ENCODE measurements around the gene AGPAT1. TPM values are rescaled to one million over a fixed set of nuclear protein-coding genes. Genes with fewer than 3 reads are reported as not detected.
A peak's percentile ranks its signal among the peaks of the same experiment; 100 is the strongest.
"Not testable (repeated sequence)": the region's sequence is repeated elsewhere in the genome, so short reads cannot be mapped to it uniquely, and the experiment has no call there.

AGPAT1 gene
- polyA plus RNA-seq, 2 of the 4 experiments (the other 2 are of a cell fraction) = 29.4 to 40.6 TPM

DNA sequence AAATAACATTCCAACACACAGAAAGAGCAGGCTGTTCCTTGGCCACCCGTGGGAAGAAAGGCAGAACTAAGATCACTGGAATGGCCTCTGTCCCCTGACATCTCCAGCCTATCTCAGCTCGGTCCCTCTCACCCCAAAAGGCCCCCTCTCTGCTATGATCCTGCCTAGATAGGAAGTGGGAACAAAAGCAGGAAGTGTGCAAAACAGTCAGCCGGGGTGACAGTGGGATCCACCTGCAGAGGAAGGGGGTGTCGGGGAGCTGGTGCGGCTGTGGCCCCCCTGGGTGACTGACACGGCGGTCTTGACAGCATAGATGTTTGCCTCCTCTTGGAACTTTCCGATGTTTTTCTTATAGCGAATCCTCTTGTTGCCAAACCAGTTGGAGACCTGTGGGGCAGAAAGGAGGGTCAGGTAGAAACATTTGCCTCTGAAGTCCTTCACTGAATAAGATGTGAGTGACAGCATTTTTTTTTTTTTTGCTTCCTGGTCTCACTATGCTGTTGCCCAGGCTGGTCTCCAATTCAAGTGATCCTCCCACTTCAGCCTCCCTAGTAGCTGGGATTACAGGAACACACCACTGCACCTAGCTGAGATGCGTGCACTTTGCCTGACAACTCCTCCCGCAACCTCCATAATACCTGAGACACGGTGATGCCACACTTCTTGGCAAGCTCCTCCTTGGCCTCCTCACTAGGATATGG lies 11.3 kb upstream of the AGPAT1 start:
- peaks cover 36% of the 10 kb centered on the region for H3K4me1 ChIP-seq
- POLR2A ChIA-PET = no interaction called here
- peak overlapping the region in 1 of 2 experiments; percentile 61; a peak in 2 of 6 replicates for H3K27ac ChIP-seq
- H3K4me3 ChIP-seq = no peak overlapping the region
- CTCF ChIA-PET = interaction anchor here (0.8 kb wide), 1 partner anchor 9 kb away, joined by 3 read pairs; no protein-coding TSS in a partner anchor
- H3K9me3 ChIP-seq = no peaks in the 10 kb centered on the region
- 86% methylated on average over 12 of the region's 12 CpGs for WGBS (ENCODE audit: missing lambda C conversion rate)
- no peak for DNase-seq (ENCODE audit: low read depth in 1 of 2, low spot score in 1 of 2)
- ATAC-seq = no peak
- no peak for FAIRE-seq
- no peak for TF ChIP-seq MYC (IDR thresholded peaks at IDR 0.05; ENCODE audit: borderline replicate concordance, low read length)
- no peak for TF ChIP-seq BCL3 (IDR thresholded peaks at IDR 0.05)
- TF ChIP-seq RARB (CRISPR knock-in tag; IDR thresholded peaks at IDR 0.05) = no peak
- TF ChIP-seq PHF8 (IDR thresholded peaks at IDR 0.05; ENCODE audit: borderline replicate concordance, low read depth) = no peak
- TF ChIP-seq RNF2 (IDR thresholded peaks at IDR 0.05; ENCODE audit: borderline replicate concordance, low read depth) = no peak
- no peak for TF ChIP-seq CHD4 (IDR thresholded peaks at IDR 0.05; ENCODE audit: borderline replicate concordance)
- TF ChIP-seq HOXA7 (CRISPR knock-in tag; IDR thresholded peaks at IDR 0.05) = no peak
- no peak for TF ChIP-seq FOXS1 (CRISPR knock-in tag; IDR thresholded peaks at IDR 0.05)
- H3K4me2 ChIP-seq = no peak overlapping the region

- H3K4me3 ChIP-seq; ATAC-seq; CTCF ChIA-PET; H3K9me3 ChIP-seq; FAIRE-seq; DNase-seq (ENCODE audit: low read depth in 1 of 2, low spot score in 1 of 2): not testable (repeated sequence)
- Histone ChIP-seq H3K4me1 (peaks cover 36% of the 10 kb centered on the region), H3K4me2 (peak overlapping the region; percentile 63), H3K27ac (peak overlapping the region; percentile 51 to 61; a peak in 4 of 6 replicates)
- WGBS (ENCODE audit: missing lambda C conversion rate) = 65% methylated on average over 9 of the region's 10 CpGs
- POLR2A ChIA-PET = interaction anchor here (1.2 kb wide), 1 partner anchor 9 kb away, joined by 3 read pairs; no protein-coding TSS in a partner anchor
These were observed 10.4 kb upstream of the AGPAT1 start for GRCh38 chr6:32186151-32186840.

- WGBS (ENCODE audit: missing lambda C conversion rate) = 9% methylated on average over 10 of the region's 11 CpGs
These were observed 9.8 kb upstream of the AGPAT1 start for GRCh38 chr6:32185681-32186131.

DNA sequence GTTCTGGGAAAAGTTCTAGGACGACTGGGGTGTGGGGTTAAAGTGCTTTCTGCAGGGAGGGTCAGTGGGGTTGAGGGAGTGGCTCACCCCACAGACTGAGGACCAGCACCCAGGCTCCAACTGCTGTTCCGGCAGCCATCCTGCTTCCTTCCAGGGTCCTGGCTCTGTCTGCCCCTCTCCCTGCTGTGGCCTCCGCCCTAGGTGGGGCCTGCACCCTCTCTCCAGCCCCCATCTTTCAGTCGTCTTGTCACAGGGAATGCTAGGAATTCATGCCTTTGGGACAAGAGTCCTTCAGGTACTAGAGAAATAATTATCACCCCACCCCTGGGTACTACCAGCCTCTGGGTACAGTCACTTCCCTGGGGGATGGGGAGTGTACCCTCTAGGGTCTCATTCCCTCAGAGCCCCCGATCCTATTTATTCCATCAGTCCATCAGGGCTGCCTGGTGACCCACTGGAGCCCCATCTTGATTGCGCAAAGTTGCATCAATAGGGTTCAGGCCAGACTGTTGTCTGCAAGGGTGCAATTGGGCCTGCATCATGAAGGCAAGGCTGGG lies 8.3 kb upstream of the AGPAT1 start, which contains the start of gene AGER:
TSS of gene AGER (minus strand) at position 170 of the 557 bp plus-strand sequence. CDS start at position 139, 31 bp downstream.
- Histone ChIP-seq H3K27ac (peak within 1 kb of the TSS; percentile 56 to 61; a peak in 4 of 6 replicates), H3K9me3 (no peaks in the 10 kb centered on the region), H3K4me3 (no peak within 1 kb of the TSS), H3K4me2 (peak within 1 kb of the TSS; percentile 63), H3K4me1 (peaks cover 33% of the 10 kb centered on the region)
- ATAC-seq (no peak), FAIRE-seq (no peak), DNase-seq (ENCODE audit: low read depth in 1 of 2, low spot score in 1 of 2) (no peak)
- TF ChIP-seq SMC3 (IDR thresholded peaks at IDR 0.05) (no peak), JUN (IDR thresholded peaks at IDR 0.05) (peak in 1 of 2 experiments; percentile 26; a peak in 1 of 5 replicates), CEBPB (IDR thresholded peaks at IDR 0.05) (peak in 1 of 2 experiments; percentile 60; a peak in 1 of 4 replicates)
- ChIA-PET CTCF (no interaction called here), POLR2A (no interaction called here)
- 76% methylated on average over 6 of the region's 6 CpGs for WGBS (ENCODE audit: missing lambda C conversion rate)

More at GRCh38 chr6:32185681-32186131, 9.8 kb upstream of the AGPAT1 start:
- H3K9me3 ChIP-seq, CTCF ChIA-PET, H3K4me3 ChIP-seq, FAIRE-seq: not testable (repeated sequence)
- H3K27ac ChIP-seq = peak overlapping the region; percentile 56 to 61
- ATAC-seq (peak; percentile 81 to 86), DNase-seq (ENCODE audit: low read depth in 1 of 2, low spot score in 1 of 2) (peak; percentile 61 to 90)
- peaks cover 32% of the 10 kb centered on the region for H3K4me1 ChIP-seq
- POLR2A ChIA-PET = interaction anchor here (0.6 to 1.2 kb wide), 3 partner anchors 10 to 786 kb away, joined by 3 to 5 read pairs (median 3); no protein-coding TSS in a partner anchor
- peak overlapping the region; percentile 63 for H3K4me2 ChIP-seq
